ENCODE results near the gene SLC38A11.
"Not testable (repeated sequence)": the region's sequence is repeated elsewhere in the genome, so short reads cannot be mapped to it uniquely, and the experiment has no call there.

The SLC38A11 gene

DNA sequence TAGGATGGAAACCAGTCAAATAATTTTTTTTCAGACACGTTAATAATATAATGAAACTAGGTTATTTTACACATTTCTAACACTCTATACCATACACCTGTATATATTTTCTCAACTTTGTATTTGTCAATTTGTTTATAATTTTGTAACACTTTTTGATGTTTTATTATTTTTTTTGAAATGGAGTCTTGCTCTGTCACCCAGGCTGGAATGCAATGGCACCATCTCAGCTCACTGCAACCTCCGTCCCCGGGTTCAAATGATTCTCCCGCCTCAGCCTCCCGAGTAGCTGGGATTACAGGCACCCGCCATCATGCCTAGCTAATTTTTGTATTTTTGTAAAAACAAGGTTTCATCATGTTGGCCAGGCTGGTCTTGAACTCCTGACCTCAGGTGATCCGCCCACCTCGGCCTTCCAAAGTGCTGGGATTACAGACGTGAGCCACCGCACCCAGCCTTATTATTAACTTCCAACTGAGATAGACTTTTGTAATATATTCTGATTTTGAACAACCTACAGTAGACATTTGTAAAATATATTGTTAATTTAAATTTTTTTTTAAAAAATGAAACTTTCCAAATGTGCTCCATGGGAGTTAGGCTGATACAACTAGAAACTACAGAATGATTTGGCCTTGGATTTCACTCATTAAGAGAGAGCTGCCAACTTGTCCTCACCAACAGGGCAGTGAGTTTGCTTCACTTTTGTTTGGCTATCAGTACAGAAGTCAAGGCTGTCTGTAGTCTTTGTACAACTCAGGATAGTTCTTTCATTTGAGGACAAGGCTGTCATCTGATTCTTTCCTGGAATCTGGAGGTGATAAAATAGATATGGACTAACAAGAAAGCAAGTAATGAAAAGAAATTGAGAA, 79.8 kb downstream of the SLC38A11 start:
- peak in 1 of 2 experiments; percentile 43 for DNase-seq

DNA sequence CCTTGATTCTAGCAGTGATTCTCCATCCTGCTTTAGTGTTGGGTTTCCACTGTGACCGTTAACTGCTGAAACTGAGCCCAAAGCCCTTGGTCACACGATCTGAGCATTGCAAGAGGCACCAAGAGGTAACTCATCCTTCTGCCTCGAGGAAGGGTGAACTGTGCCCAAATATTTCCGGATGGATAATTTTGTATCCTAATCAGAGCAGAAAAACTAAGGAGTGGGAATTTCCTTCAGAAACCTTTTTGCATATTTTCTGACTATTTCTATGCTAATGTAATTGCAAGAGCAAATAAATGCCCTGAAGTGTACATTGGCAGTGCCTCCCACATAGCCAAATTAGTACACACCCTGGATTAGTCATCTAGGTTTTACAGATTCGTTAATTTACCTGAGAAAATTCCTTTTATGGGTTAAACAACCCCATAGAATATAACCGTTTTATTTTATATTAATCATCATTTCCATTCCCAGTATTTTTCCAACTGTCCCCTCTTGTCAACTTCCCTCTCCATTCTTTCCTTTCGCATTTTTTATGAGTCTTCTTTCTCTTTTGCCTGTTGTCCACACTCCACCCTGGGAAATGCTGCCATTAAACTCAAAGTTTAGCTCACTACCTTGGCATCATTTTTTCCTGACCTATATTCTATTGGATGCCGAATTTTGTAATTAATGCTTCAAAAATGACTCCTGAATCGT, 82.0 kb downstream of the SLC38A11 start:
- DNase-seq = peak; percentile 63 to 73

DNA sequence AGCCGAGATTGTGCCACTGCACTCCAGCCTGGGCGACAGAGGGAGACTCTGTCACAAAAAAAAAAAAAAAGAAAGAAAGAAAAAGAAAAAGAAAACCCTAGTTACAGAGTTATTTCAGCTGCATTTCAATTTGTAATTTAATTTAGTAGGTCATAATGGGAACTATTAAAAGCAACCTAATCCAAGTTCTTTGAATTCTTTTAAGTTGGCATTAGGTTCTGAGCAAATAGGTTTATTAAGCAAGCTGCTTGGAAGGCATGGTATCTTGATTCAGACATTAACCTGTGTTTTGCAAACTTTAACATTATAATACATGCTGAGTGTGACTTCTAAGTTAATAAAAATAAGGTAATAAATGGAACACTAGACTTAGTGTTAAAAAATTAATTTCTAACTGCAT, 83.9 kb downstream of the SLC38A11 start:
- DNase-seq = no peak

DNA sequence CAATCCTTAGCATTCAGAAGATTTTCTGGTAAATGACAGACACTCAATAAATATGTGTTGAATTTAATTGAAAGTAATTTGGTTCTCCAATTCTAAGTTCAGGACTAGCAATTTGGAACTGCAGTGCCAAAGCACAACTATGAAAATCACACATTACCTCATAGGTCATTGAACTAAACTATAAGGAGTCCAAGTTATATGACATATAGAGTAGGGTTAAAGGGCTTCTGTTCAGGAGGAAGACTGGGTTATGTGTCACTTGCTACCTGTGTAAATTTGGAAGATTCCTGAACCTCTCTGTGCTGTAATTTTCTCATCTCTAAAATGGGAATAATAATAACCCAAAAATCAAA, 85.9 kb downstream of the SLC38A11 start:
- DNase-seq = no peak

DNA sequence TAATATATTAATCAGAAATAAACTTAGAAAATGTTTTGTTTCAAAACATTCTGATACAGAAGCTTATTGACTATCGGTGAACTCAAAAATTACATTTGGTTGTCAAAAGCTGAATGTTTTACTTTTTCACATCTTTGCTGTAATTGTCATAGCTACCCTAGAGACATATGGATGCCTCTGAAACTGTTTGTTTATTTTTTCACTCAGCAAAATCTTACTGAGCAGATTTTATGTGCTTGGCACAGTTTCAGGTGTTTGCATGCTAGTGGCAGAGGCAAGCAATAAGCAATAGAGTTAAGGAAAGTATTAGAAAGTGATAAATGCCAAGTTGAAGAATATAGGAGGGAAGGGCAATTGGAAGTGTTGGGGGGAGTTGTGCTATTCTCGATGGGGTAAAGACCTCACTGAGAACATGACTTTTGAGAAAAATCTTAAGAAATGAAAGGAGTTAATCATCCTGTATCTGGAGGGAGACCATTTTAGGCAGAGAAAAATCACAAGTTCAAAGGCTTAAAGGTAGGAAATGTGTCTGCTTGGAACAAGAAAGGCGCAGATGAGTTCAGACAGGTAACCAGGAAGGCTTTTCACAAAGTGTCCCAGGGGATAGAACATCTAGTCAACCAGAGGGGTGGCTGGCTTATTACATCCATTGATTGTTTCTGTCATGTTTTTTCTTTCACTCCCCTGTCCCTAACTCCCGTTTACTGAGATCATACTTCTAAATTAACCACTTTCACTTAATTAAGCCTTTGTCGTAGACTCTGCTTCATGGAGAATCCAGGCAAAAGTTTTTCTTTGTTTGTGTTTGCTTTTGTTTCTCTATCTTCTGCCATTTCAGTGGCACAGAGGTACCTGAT, 86.5 kb downstream of the SLC38A11 start:
- peak; percentile 45 to 55 for DNase-seq

DNA sequence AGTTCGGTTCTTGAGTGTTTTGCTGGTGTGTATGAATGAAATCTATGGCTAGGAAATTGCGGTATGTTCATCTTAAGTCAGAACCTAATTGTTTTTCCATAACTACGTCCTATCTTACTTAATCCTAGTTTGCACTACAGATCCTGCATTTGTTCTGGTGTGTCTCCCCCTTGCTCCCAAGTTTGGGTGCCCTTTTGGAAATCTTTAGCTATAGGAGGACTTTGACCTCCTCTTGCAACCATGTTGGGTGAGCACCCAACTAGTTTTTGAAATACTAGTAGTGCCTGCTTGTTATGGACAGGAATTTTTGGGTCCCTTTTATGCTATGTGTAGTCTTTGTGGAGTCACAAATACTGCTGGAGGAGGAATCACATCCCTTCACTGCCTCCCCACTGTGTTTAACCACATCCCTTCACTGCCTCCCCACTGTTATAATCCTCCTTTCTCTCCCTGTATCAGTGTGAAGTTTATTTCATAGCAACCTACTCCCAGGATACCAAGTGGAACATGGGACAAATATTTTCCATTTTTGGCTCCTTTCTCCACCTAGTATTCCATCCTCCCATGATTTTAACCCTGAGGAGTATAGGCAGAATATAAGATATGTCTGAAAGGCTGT, 87.4 kb downstream of the SLC38A11 start:
- no peak for DNase-seq

DNA sequence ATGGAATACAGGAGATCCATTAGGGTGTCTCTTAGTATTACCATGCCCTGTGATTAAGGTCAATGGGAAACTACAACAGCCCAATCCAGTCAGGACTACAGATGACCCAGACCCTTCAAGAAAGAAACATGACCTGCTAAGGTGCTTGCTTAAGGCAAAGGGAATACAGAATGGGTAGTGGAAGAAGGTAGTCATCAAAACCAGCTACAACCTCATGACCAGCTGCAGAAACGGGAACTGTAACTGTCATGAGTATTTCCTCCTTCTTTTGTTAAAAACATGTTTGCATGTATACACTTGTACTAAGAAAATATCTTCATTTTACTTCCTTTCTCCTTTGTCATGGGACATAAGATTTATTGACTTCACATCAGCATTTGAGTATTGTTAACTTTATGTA, 88.9 kb downstream of the SLC38A11 start:
- DNase-seq = not testable (repeated sequence)

DNA sequence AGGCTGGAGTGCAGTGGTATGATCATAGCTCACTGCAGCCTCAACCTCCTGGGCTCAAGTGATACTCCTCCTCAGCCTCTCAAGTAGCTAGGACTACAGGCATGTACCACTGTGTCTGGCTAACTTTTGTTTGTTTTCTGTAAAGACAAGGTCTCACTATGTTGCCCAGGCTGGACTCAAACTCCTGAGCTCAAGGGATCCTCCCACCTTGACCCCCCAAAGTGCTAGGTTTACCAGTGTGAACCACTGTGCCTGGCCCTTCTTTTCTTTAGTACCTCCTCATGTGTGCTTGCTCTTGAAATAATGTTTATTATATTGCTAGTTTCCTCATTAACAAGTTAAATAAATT, 94.7 kb downstream of the SLC38A11 start:
- DNase-seq = no peak

DNA sequence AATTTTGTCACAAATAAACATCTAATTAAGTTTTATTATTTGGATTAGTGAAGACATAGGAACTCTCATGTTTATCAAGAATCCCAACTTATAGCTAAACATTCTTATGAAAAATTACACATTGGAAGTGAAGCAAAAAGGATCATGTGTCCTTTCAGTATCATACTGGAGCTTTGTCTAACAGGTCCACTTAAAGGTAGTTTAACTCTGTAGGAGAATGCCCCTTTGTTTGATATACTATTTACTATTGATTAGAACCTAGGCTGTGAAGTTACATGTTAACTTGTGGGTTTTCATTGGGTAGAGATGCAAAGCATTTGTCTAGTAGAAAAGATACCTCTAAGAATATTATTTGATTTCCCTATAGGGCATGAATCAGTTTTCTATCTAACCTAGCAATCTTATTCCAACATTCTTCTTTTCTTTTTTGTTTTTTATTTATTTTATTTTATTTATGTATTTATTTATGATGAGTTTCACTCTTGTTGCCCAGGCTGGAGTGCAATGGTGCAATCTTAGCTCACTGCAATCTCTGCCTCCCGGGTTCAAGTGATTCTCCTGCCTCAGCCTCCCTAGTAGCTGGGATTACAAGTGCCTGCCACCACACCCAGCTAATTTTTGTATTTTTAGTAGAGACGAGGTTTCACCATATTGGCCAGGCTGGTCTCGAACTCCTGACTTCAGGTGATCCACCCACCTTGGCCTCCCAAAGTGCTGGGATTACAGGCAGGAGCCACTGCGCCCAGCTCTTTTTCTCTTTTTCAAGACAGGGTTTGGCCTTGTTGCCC, 95.2 kb downstream of the SLC38A11 start:
- DNase-seq = not testable (repeated sequence)

DNA sequence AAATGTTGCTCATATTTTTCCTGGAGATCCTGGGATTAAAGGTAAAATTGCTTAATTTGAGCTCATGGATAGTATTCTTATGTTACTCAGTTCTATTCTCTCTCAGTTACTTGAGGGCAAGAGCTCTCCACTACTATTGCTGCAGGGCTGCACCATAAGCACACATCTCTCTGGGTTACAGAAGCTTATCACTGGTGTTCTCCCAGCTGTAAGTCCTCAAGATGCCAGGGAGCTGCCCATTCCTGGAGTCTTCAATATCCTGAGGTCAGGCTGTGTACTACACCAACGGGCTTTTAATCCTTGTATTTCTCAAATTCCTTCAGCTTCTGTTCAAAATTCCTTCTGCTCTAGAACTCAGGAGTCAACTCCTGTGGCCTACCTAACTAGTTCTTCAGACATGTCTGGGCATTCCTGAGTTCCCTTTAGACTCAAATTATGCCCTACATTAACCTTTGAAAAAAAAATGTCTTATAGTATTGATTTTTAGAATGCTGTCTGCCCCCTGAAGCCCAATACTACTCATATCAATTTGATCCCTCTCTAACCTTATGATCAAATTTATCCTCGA, 96.0 kb downstream of the SLC38A11 start:
- DNase-seq = no peak

DNA sequence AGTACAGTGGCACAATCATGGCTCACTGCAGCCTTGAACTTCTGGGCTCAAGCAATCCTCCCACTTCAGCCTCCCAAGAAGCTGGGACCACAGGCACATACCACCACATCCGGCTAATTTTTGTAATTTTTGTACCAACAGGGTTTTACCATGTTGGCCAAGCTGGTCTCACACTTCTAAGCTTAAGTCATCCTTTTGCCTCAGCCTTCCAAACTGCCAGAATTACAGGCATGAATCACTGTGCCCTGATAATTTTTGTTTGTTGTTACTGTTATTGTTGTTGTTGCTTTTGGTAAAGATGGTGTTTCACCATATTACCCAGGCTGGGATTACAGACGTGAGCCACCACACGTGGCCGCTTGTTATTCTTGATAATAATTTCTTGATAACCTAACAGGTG, 103.2 kb downstream of the SLC38A11 start:
- no peak for DNase-seq

DNA sequence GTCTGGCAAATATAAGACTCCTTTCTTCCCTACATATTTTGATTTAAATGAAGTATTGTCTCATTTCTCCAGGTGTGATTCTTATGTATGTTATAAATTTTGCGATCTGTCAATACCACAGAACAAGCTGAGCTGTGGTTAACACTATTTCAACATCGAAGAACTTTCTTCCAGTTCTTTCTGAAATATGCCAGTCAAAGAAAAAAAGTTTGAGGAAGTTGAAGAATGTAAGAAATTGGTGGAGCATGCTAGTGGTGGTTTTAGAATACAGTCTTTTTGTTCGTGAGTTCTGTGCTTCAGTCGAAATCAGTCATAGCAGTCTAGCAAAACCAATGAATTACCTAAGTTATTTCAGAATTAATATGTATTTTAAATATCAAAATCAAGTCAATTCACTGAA, 105.1 kb downstream of the SLC38A11 start:
- no peak for DNase-seq

DNA sequence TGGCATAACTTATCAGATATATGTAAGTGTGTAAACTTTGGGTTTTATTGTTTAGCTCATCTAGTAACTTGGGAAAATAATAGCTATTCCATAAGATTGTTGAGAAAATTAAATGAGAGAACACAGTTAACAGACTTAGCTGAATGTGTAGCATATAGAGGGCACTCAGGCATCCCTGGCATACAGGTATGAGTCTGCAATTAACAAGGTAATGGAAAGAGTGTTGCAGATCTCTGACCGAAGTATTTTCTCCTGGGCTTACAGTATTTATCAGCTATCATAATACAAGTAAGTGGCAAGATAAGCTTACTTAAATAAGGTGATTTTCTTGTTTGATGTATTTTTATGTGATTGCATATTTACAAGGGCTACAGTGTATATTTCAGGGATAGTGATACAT, 105.8 kb downstream of the SLC38A11 start:
- DNase-seq = no peak

DNA sequence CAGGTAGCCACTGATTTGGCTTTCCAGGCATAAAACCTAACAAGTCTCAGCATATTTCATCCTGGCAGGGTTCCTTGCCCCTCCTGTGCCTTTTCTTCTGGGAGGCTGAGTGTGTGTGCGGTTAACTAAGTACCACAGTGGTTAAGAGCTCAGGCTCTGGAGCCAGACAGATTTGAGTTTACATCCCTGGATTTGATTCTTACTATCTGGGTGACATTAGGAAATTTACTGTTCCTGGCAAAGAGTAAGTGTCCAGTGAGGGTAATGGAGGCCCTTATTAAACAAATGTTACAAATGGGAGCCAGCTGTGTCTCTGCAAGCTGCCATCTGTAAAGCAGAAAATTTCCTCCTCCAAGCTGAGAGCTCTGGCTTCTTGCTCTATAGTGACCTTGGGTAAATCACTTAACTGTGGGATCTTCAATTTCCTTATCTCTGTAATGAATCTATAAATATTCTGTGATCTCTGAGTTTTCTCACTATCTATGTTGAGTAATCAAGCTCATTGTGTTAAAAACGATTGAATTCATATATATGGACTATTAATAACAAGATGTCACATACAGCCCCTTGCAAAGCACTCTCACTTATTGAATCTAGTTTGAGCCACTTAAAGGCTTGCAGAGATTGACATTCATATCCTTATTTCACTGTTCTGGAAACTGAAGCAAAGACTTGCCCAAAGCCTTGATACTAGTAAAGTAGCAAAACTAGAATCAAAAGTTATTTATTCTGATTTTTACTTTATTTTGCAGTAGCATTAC, 107.2 kb downstream of the SLC38A11 start:
- DNase-seq = peak; percentile 96 to 99

DNA sequence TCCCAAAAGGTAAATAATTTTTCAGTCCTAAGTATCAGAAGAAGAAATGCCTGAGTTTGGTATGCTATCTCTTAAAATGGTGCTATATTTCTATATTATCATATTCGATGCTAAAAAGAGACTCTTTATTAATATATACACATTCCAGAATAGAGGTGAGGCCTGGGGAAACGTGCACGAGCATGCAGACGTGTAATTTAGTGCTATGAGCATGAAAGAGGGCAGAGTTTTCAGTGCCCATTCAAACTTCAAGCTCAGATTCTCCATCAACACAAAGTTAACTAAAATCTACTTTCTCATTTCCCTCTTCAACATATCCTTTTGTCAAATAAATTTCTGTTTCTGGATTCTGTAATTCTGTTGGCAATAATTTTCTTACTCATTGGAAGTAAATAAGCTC, 108.0 kb downstream of the SLC38A11 start:
- no peak for DNase-seq

DNA sequence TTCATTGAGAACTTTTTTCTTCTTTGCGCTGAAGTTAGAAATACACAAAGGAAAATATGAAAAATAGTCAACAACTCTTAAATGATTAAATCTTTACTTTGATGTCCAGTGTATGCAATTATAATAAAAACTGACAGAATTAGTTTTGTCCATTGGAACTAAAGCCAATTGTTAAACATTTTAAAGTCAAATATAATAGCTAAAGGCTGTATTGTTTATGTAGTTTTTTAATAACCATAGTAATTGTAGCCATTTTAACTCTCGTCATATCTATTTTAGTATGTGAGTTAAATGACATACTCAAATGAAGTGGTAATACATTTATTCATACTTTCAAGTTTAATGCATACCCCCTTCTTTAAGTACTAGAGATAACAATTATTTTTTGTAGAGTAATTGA, 109.0 kb downstream of the SLC38A11 start:
- no peak for DNase-seq
